Stimulated activated CD8-positive, alpha-beta memory T cell treated with anti-CD3 and anti-CD28 coated beads, Interleukin-2, amount 100 ng/mL, for 1 hour (primary cell): Measurements from ENCODE around the gene TNKS1BP1.
"Not testable (repeated sequence)": the region's sequence is repeated elsewhere in the genome, so short reads cannot be mapped to it uniquely, and the experiment has no call there.

Experiments used
- DNase-seq, 2 donors: peaks; one replicate each; pipeline ENCODE4 v3.0.0-alpha.2; 2020; ENCODE audit warnings: low read depth in 2 of 2

The TNKS1BP1 gene

DNA sequence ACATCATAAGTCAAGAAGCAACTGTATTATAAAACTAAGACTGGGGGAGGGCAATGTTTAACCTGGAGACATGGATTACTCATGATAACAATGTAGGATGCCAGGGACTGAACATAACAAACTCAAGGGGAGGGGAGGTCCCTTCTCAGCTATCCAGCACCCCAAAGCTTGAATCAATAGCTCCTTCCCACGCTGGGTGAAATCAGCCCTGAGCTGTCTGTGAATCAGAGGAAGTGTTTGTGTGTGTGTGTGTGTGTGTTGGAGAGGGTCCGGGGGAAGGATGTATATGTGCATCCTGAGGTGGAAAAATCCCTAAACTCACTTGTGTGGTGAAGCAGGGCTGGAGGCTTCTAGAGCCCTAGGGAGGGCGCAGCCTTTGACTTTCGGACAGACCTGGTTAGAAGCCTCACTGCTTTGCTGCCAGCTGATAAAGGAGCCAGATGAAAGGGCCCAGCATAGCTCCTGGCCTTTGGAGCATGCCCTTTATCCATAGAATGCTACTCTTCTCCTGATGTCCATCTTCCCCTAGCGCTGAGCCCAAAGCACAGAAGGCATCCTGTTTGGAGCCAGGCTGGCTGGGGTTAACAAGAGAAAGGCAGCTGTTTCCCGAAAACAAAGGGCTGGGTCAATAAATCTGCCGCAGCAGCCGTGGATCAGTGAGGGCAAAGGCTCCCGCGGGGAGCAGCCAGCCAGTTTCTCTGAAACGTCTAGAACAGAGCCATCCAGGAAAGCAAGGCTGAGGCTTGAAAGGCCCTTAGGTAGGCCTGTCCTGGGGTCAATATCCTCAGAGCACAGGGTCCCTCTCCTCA is 35.8 kb downstream of the TNKS1BP1 start:
- DNase-seq = no peak

GRCh38 chr11:57287884-57288283 is 36.9 kb downstream of the TNKS1BP1 start:
- DNase-seq = no peak

GRCh38 chr11:57283231-57283990 is 41.3 kb downstream of the TNKS1BP1 start:
- DNase-seq = no peak

GRCh38 chr11:57281546-57281945 is 43.2 kb downstream of the TNKS1BP1 start:
- DNase-seq = not testable (repeated sequence)

DNA sequence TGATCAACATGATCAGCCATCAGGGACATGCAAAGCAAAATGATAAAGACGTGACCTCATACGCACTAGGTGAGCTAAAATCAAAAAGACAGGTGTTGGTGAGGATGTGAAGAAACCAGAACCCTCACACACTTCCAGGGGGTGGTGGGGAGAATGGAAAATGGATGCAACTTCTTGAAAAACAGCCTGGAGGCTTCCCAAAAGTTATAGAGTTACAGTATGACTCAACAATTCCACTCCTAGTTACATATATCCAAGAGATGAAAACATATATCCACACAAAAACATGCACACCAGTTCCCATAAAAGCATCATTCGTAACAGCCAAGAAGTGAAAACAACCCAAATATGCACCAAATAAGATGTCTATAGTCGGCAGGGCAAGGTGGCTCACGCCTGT is 45.6 kb downstream of the TNKS1BP1 start:
- no peak for DNase-seq

DNA sequence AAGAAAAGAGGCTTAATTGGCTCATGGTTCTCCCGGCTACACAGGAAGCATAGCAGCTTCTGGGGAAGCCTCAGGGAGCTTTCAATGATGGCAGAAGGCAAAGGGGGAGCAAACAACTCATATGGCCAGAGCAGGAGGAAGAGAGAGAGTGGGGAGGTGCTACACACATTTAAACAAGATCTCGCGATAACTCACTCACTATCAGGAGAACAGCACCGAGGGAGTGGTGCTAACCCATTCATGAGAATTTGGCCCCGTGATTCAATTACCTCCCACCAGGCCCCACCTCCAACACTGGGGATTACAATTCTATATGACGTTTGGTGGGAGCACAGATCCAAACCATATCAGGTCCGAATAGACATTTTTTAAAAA is 46.0 kb downstream of the TNKS1BP1 start:
- DNase-seq = no peak

- peak in 1 of 2 donors; percentile 0 for DNase-seq
Observed at GRCh38 chr11:57277845-57278720, 46.7 kb downstream of the TNKS1BP1 start.

- no peak for DNase-seq
Observed at GRCh38 chr11:57276971-57277675, 47.6 kb downstream of the TNKS1BP1 start.

DNA sequence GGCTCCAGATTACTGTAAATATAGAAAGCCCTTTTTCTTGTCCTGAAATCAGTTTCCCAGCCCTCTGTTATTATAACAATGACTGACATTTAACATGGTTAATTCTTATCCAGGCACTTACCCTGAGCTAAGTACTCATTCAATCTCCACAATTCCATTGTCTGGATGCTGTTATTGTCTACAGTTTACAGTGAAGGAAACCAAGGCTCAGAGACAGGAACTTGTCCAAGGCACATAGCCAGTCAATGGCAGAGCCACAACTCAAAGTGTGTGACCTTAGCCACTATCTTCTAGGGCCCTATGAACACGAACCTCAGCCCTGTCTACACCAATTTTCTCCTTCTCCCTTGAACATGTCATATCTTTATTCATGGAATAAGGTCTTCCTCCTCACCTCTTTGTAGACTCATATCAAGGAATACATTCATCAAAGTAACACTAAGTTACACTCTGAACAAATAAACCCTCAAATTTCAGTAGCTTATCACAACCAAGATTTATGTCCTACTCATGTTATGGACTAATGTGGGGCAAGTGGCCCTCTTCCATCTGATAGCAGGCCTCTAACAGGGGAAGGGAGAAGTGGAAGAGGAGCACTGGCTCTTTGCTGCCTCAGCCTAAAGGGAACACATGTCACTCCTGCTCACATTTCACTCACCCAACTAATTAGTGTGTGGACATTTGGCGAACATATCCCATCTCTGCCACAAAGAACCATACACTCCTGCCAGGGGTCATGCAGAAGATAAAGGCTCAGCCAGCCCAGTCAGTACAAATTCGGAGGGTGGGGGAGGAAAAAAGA is 48.4 kb downstream of the TNKS1BP1 start:
- no peak for DNase-seq

GRCh38 chr11:57275582-57275981 is 49.2 kb downstream of the TNKS1BP1 start:
- DNase-seq = no peak

DNA sequence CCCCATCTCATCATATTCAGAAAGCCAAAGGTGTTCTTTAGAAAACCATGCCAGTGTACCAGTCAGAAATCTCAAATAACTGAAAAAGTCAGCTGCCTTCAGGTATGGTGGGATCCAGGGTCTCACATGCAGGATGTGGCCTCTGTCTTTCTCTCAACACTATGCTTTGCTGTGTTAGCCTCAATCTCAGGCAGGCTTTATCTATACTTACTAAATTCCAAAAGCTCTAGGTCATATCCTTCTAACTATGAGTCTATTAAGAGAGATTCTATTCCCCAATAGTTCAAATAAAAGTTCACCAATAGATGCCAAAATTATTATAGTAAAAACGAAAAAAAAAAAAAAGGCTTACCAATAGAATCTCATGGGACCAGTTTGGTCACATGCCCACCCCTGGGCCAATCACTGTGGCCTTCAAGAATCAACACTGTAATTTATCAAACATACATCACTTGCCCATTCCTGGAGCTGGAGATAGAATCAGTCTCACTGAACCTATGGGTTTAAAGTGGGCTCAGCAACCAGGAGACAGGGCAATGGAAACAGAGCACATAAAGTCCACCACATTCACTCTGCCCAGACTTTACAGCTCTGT is 49.8 kb downstream of the TNKS1BP1 start:
- DNase-seq = no peak

GRCh38 chr11:57273448-57274058 is 51.2 kb downstream of the TNKS1BP1 start:
- DNase-seq = no peak

DNA sequence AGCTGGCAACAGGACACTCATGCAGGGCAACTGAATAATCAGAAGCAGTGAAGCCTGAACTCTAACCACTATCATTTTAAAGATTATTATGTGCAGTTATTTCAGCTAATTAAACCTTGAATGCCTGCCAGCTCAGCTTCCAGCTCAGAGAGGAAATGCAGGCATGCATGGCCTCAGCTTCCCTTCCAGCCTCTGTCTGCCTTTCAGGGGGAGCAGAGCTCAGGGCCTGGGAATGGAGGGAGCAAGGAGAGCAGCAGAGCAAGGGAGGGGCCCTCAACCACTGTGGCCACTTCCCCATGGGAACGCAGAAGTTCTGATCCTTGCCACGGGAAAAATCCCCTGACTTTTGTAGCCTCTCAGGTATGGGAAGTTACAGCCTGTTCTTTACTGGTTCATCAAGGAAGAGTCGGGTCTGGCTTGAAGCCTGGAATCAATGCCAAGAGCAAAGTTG is 55.2 kb downstream of the TNKS1BP1 start:
- no peak for DNase-seq

- DNase-seq = no peak
Observed at GRCh38 chr11:57266157-57266556, 58.6 kb downstream of the TNKS1BP1 start.

- DNase-seq = no peak
Observed at GRCh38 chr11:57263351-57263750, 61.4 kb downstream of the TNKS1BP1 start.

- DNase-seq = no peak
Observed at GRCh38 chr11:57262157-57262556, 62.6 kb downstream of the TNKS1BP1 start.

DNA sequence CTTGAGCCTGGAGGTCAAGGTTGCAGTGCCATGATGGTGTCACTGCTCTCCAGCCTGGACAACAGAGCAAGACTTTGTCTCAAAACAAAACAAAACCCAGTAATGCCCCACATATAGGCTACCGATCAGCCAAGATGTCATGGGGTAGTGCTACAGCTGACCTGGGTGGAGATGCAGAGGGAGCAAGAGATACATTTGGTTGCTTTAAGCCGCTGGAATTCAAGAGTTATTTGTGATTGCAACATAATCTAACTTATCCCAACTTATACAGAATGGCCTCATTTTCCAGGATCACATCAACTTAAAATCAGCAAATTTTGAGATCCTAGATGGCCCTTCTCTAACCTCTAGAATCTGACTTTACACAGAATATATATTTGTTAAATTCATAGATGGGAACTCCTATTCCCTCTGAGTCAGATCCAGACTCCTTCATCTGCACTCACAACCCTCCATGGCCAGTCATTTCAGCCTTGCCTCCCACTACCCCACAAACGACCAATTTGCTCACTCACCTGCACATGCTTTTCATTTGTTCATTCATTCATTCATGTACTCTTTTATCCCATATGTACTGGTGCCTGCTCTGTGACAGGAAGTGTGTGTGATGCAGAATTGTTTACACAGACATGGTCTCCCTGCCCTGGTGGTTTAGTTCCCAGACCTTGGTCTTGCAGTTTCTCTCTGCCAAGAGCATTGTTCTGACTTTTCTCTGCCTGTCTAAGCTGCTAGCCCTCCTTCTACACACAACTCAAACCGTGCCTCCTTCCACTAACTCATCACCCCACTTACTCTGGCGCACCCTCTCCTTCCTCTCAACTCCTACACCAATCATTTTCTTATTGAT is 63.6 kb downstream of the TNKS1BP1 start:
- no peak for DNase-seq

DNA sequence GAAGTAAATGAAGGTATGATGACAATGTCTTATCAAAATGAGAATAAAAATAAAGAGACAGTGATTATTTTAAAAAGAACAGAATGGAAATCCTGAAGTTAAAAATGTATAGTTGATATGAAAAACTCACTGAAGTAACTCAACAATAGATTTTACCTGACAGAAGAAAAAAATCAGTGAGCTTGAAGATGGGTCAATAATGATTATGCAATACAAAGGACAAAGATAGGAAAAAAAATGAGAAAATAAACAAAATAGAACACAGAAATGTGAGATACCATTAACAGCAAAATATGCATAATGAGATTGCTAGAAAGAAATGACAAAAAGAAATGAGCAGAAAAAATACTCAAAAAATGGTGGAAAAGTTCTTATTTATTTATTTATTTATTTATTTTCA is 68.6 kb downstream of the TNKS1BP1 start:
- no peak for DNase-seq

DNA sequence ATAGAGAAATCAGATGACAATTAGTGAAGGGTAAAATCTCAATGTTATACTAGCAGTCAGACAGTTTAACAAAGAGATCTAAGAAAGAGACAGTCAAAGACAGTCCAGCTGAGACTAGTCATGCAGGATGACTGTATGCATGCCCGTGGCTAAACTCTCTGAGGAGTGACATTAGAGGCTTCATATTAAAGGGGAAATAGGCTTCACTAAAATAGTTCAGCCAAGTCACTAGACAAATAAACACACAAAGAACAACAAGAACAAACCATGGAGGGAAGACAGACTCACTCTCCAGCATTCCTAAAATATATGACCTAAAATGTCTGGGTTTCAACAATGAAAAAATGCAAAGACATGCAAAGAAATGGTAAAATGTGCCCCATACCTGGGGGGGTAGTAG is 69.1 kb downstream of the TNKS1BP1 start:
- no peak for DNase-seq
